Measurements from ENCODE around the gene DNAJC7. TPM values are rescaled to one million over a fixed set of nuclear protein-coding genes. Genes with fewer than 3 reads are reported as not detected.

Gene DNAJC7
- total RNA-seq, 1 experiment from 2014 or later: 94.6 TPM

DNA sequence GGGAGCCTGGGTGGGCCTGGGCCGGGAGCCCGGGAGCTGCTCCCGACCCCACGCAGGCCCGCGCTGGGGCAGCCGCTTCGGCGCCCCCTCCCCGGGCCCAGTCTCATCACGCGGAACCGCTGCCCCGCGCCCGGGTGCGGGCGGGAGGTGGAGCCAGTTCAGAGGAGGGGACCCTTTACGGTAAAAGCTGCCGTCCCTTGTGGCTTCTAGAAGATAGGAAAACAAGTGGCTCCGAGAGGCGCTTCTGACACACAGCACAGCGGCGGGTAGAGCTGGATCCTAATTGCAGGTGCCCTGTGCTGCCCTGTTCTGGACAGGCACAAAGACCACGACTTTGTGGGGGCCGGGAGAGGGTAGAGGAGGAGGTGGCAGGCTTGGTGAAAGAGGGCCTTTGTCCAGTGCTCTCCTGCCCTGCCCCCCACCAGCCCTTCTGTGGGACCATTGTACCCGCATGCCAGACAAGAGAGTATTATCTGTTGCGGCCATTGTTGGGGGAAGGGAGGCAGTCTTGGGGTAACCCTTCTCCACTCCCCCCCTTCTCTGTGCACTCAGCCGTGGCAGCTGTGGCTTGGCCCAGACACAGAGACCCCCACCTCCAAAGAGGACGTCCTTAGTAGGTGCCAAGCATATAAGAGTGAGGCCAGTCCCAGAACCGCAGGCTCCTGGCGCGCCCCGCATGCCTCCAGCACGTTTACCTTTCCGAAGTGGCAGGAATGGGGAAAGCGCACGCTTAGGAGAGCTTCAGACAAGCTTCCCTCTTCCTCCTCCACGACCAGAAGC lies 49.9 kb downstream of the DNAJC7 start:
- H3K4me1 ChIP-seq (ENCODE audit: insufficient read depth, low read length, poor library complexity, severe bottlenecking): no peaks in the 10 kb centered on the region
- peak overlapping the region; percentile 66 for H3K4me3 ChIP-seq (ENCODE audit: low read depth, low read length, poor library complexity, severe bottlenecking)
- no TSS peak for BruUV-seq (replicated peaks)
- no peaks in the 10 kb centered on the region for H3K27me3 ChIP-seq (replicated peaks; ENCODE audit: insufficient read depth, low read depth, low read length, poor library complexity)
- peak overlapping the region; percentile 82 for H3K27ac ChIP-seq (ENCODE audit: low read depth, low read length, poor library complexity, severe bottlenecking)
- POLR2A ChIA-PET (ENCODE audit: low non-redundant PET): no interaction called here
- no peaks in the 10 kb centered on the region for H3K9me3 ChIP-seq (ENCODE audit: low read depth, low read length, poor library complexity, severe bottlenecking)
- H3K36me3 ChIP-seq (ENCODE audit: insufficient read depth, low read length, poor library complexity, severe bottlenecking): peaks cover 7% of the 10 kb centered on the region
- no peak for TF ChIP-seq EZH2 (IDR thresholded peaks at IDR 0.05; ENCODE audit: borderline replicate concordance, low read depth, low read length, poor library complexity, severe bottlenecking)
- TF ChIP-seq, protein P1, sequence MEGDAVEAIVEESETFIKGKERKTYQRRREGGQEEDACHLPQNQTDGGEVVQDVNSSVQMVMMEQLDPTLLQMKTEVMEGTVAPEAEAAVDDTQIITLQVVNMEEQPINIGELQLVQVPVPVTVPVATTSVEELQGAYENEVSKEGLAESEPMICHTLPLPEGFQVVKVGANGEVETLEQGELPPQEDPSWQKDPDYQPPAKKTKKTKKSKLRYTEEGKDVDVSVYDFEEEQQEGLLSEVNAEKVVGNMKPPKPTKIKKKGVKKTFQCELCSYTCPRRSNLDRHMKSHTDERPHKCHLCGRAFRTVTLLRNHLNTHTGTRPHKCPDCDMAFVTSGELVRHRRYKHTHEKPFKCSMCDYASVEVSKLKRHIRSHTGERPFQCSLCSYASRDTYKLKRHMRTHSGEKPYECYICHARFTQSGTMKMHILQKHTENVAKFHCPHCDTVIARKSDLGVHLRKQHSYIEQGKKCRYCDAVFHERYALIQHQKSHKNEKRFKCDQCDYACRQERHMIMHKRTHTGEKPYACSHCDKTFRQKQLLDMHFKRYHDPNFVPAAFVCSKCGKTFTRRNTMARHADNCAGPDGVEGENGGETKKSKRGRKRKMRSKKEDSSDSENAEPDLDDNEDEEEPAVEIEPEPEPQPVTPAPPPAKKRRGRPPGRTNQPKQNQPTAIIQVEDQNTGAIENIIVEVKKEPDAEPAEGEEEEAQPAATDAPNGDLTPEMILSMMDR (conservative IDR thresholded peaks at IDR 0.05; ENCODE audit: low read depth, low read length): no peak
- DNase-seq (ENCODE audit: low spot score): no peak
- intact Hi-C loops (cut with micrococcal nuclease; ENCODE audit: unreplicated experiment): loop anchor here (5.0 kb wide), 1 partner anchor 150 kb away; no protein-coding TSS in a partner anchor
- CTCF ChIA-PET: no interaction called here

DNA sequence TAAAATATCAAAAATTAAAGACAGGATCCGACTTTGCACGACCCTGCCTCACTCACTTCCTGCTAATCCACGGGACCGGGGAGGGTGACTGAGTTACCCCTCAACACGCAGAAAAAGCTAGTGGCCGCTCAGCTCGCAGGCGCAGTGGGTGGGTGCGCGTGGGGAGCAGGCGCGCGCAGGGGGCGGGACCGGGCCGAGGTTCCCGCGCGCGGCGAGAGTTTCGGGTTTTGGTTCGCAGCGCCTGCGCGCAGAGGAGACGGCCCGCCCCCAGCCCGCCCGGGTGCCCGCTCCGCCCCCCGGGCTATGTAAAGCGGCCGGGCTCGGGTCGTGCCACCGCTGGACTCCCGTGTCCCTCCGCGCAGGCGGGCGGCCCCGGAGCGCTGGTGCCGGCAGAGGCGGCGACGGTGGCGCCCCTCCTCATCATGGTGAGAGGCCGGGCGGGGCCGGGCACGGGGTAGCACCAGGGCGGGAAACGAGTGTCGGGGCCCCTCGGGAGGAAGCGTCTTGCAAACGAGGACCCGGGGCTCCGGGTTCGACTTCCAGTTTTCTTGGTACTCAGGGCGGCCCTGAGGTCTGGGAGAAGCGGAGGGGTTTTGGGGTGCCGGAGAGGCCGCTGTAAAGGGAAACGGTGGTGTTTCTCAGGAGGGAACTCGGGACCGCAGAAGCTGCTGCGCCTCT lies 50.6 kb downstream of the DNAJC7 start, which contains the start of gene CNP:
TSS of gene CNP (plus strand) at position 333 of the 678 bp plus-strand sequence. CDS start at position 423, 90 bp downstream.
- POLR2A ChIA-PET (ENCODE audit: low non-redundant PET): interaction anchor here (0.6 to 1.0 kb wide), 4 partner anchors 34 to 87 kb away, joined by 4 to 8 read pairs (median 7); partner anchors contain the start of gene ODAD4
- peak within 1 kb of the TSS; percentile 82 for H3K27ac ChIP-seq (ENCODE audit: low read depth, low read length, poor library complexity, severe bottlenecking)

More for the DNA sequence above, 50.6 kb downstream of the DNAJC7 start, which contains the start of gene CNP:
- Histone ChIP-seq H3K4me1 (ENCODE audit: insufficient read depth, low read length, poor library complexity, severe bottlenecking) (no peaks in the 10 kb centered on the region), H3K4me3 (ENCODE audit: low read depth, low read length, poor library complexity, severe bottlenecking) (peak within 1 kb of the TSS; percentile 66), H3K27me3 (replicated peaks; ENCODE audit: insufficient read depth, low read depth, low read length, poor library complexity) (no peaks in the 10 kb centered on the region), H3K9me3 (ENCODE audit: low read depth, low read length, poor library complexity, severe bottlenecking) (no peaks in the 10 kb centered on the region), H3K36me3 (ENCODE audit: insufficient read depth, low read length, poor library complexity, severe bottlenecking) (peaks cover 5% of the 10 kb centered on the region)
- TF ChIP-seq, protein P1 (conservative IDR thresholded peaks at IDR 0.05; ENCODE audit: low read depth, low read length): no peak
- TF ChIP-seq EZH2 (IDR thresholded peaks at IDR 0.05; ENCODE audit: borderline replicate concordance, low read depth, low read length, poor library complexity, severe bottlenecking): no peak
- intact Hi-C loops (cut with micrococcal nuclease; ENCODE audit: unreplicated experiment): loop anchor here (5.0 kb wide), 1 partner anchor 151 kb away; no protein-coding TSS in a partner anchor
- DNase-seq (ENCODE audit: low spot score): peak; percentile 85
- BruUV-seq (replicated peaks): no TSS peak
- CTCF ChIA-PET: interaction anchor here (0.6 to 1.0 kb wide), 2 partner anchors 28 to 52 kb away, joined by 5 to 9 read pairs; no protein-coding TSS in a partner anchor

Data from A673 (cell line).